Activated CD8-positive, alpha-beta memory T cell treated with anti-CD3 and anti-CD28 coated beads for 48 hours (primary cell): ENCODE data around the gene CDH8.

Experiments
- DNase-seq, 3 experiments: peaks; one replicate each; pipeline ENCODE4 v3.0.0-alpha.2; 2020; ENCODE audit warnings: low read depth in 2 of 3, low spot score in 2 of 3

CDH8 gene

DNA sequence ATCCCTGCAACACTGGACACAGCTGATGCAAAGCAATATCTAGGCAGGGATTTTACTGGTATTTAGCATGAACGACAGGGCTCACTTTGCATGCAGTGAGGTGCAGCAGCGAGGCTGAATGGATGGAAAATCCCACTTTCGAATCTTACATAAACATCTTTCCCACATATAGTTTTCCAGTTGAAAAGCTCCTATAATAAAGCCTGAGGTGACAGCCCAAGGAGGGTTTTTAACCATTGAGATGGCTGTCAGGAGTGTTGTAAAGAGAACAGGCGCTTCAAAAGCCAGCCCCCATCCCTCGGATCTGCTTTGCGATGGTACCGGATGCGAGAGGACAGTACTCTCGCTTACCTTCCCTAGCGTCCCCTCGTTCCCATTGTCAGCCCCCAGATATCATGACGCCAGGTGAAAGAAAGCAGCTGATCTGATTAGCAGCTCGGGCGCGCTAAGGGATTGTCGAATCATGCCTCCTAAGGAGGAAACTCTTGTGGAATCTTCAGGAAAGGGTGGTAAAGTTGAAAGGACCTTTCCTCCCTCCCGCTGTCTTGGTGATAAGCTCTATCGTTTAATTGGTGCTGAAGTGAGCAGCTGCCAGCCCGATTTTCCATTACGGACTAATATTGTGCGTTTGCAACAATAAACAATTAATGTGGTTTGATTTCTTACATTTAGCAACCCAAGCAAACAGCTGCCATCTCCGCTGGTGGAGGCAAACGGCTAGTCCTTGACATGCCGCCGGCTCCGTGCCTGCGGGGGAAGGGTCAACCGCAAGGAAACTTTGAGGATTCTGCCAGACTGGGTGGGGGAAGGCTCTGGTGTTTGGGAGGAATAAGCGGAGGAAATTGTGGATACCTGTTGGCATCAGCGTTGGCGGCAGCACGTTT, 1.8 kb downstream of the CDH8 start:
- no peak for DNase-seq

GRCh38 chr16:62033065-62033464, 3.2 kb downstream of the CDH8 start:
- no peak for DNase-seq

DNA sequence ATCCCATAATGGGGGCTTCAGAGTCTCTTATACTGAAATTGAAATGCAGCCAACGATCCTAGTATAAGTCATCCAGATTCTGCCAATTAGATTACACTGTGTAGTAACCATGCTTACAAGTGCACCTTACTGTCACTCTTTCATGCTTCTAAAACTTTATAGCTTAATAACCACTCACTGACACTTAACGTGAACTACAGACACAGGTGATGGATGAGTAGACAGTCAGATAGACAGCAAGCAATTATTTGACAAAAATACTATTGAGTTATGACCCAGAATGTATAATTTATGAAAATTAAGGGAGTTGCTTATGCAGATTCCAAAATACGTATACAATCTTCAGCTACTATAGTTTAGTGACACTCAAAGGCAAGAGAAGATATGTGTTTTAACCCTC, 6.3 kb downstream of the CDH8 start:
- no peak for DNase-seq

GRCh38 chr16:62022688-62023087, 13.6 kb downstream of the CDH8 start:
- no peak for DNase-seq

DNA sequence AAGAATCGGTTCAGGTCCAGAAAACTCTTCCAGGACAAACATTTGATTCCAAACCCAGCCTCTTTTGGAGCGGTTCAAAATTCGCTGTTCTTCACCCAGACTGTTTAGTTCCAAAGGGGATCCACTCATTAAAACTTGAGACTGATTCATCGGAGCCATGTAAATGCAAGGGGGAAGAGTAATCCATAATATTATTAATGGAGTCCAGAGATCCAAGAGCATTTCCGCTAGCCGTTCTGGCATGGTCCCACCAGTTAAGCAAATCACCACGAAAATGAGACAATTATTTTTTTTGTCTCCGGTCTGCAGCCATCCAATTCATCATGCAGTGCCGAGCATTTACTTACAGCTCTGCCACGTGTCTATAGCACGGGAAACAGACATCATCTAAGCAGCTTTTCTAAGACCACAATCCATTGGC, 15.1 kb downstream of the CDH8 start:
- no peak for DNase-seq

- DNase-seq, result no peak
Observed at GRCh38 chr16:62020681-62021080, 15.6 kb downstream of the CDH8 start.

DNA sequence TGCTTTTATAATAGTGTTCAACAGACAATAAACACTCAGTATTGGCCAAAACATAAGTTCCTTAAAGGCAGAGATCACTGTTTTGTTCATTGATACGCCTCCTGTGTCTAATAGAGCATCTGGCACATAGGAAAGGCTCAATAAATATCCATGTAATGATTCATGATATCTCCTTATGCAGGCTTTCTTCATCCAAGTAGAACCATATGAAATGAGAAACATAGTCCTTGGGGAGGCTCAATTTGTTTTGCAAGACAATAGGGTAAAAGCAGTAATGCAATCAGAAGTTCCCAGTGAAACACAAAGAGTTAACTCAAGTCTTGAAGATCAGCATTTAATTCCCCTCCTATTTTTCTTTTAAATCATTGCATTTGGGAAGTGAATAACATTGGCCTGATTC, 16.4 kb downstream of the CDH8 start:
- no peak for DNase-seq

GRCh38 chr16:62018301-62019060, 17.8 kb downstream of the CDH8 start:
- DNase-seq, result no peak

DNA sequence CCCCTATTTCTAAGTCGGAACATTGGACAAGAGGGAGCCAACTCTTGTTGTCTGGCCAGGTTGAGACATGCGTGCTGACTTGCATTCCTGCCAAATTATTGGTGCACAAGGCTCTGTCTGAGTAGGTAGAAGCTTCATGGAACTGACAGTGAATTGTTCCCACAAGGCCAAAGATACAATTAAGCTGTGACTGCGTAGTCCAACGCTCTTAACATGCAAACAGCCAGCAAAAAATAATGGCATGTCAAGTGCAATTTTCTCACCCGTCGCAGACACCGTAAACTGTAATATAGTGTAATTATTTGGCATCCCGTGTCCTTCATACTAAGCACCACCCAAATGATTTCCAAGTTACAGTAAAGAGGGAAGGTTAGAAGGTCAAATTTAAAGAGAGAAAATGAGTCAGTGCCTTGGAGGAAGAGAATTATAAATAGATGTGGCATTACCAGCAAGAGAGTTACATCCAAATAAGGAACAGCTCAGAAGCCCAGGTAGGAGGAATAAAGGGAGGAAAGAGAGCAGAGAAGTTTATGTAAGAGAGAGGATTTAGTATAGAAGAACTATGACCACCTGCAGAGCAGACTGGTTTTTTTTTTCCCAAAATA, 21.8 kb downstream of the CDH8 start:
- DNase-seq, result no peak

GRCh38 chr16:62010186-62010585, 26.1 kb downstream of the CDH8 start:
- DNase-seq, result no peak

DNA sequence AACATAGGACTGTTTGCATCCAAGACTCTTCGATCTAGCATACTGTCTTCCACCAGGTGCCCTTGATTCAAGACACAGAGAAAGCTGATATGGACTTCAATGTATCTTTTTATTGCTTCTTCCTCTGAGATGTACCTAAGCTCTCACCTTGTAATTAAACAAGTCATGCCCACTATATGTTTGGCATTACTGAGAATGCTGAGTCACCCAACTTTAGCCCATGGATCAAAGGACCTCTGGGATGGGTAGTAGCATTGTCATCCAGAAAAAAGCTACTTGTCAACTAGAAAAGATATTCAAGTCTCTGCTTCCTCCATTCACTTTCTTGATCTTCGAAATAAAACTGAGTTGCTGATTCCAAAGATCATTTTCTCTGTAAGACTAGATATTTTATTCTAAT, 37.8 kb downstream of the CDH8 start:
- no peak for DNase-seq

- DNase-seq, result no peak
Observed at GRCh38 chr16:61993108-61993507, 43.1 kb downstream of the CDH8 start.

DNA sequence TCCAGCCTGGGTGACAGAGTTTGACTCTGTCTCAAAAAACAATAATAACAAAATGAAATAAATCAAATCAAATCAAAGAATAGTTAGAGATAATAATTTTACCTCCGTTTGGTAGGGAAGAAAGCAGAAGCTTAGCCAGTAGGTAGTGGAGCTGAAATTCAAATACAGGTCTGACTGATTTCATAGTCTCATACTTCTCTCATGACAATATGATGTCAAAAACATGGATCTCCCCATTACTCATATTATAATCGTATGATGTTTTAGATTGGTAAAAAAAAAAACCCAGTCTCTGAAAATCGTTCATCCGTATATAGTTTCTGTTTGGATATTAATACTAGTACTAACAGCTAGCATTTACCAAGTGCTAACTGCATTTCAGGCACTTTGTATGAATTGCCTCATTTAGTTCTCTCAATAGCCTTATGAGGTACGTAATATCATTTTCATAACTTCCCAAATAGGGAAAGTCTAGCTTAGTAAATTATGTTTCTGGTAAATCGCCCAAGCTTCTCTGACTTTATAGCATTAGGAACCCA, 48.7 kb downstream of the CDH8 start:
- DNase-seq, result no peak

DNA sequence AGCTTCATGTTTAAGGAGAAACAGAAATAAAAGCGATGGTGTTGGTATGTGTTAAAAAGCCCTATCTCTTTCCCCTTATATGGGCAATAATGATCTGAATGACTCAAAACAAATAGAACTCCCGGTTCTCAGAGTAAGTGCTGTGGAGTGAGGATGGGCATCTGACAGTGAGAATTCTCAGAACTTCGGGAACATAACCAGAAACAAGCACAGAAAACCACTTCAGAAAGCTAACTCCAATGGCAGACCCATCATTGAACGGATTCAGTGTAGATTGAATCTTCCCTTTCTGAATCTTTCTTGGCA, 67.2 kb downstream of the CDH8 start:
- DNase-seq, result no peak

GRCh38 chr16:61968242-61969076, 67.8 kb downstream of the CDH8 start:
- no peak for DNase-seq

GRCh38 chr16:61957075-61957855, 79.0 kb downstream of the CDH8 start:
- no peak for DNase-seq

DNA sequence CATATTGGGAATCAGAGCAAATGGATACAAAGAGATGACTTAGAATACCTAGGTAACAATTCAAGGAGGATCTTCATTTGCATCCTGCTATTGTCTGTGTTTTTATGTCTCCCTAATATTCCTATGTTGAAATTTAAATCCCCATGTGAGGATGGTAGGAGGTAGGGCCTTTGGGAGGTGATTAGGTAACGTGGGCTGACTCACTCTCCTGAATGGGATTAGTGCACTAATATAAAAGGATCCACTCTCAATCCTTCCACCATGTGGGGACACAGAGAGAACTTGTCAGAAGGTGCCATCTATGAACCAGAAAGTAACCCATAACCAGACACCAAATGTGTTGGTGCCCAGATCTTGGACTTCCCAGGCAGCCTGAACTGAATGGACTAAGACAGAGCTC, 83.4 kb downstream of the CDH8 start:
- no peak for DNase-seq

GRCh38 chr16:61948414-61948813, 87.8 kb downstream of the CDH8 start:
- DNase-seq, result no peak

- no peak for DNase-seq
Observed at GRCh38 chr16:61946019-61946418, 90.2 kb downstream of the CDH8 start.

DNA sequence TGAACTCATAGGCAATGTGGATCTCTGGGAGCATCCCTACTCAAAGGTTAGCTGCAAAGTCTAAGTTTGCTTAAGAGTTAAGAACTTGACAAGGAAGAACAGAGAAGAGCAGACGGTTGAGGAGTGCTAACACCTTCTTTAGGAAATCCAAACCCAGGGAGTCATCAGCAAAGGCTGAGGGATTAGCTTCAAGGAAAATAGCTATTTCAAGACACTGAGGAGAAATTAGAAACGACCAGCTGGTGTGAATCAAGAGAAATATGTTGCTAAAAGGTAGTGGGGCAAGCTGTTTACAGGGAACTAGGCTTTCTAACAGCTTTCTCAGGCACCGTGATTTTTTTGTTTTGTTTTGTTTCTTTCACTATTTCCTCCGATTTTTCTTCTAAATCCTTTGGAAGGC, 90.7 kb downstream of the CDH8 start:
- no peak for DNase-seq
